DMS153 (cell line): ENCODE results near the gene C11orf71.

Experiments
- DNase-seq: peaks from one replicate; lab custom pipeline; 2025; lab: John Stamatoyannopoulos, UW

Gene C11orf71

GRCh38 chr11:114399490-114400215 lies 658 bp downstream of the C11orf71 start:
- peak; percentile 61 for DNase-seq

GRCh38 chr11:114398303-114398920 lies 1.9 kb downstream of the C11orf71 start:
- no peak for DNase-seq

- no peak for DNase-seq
These were observed 2.8 kb downstream of the C11orf71 start for GRCh38 chr11:114397349-114397982.

- DNase-seq, result no peak
These were observed 3.4 kb downstream of the C11orf71 start for GRCh38 chr11:114396916-114397315.

- no peak for DNase-seq
These were observed 4.6 kb downstream of the C11orf71 start for GRCh38 chr11:114395736-114396135.

- DNase-seq, result no peak
These were observed 7.3 kb downstream of the C11orf71 start for GRCh38 chr11:114392735-114393667.

GRCh38 chr11:114386545-114386944 lies 13.8 kb downstream of the C11orf71 start:
- no peak for DNase-seq

GRCh38 chr11:114386131-114386530 lies 14.2 kb downstream of the C11orf71 start:
- no peak for DNase-seq

GRCh38 chr11:114384487-114384886 lies 15.8 kb downstream of the C11orf71 start:
- DNase-seq, result no peak

- no peak for DNase-seq
These were observed 17.8 kb downstream of the C11orf71 start for GRCh38 chr11:114382509-114382908.

- DNase-seq, result no peak
These were observed 20.8 kb downstream of the C11orf71 start for GRCh38 chr11:114379394-114380069.

- DNase-seq, result no peak
These were observed 22.6 kb downstream of the C11orf71 start for GRCh38 chr11:114377612-114378267.

GRCh38 chr11:114375052-114375451 lies 25.3 kb downstream of the C11orf71 start:
- no peak for DNase-seq

- no peak for DNase-seq
These were observed 31.2 kb downstream of the C11orf71 start for GRCh38 chr11:114368918-114369680.

- no peak for DNase-seq
These were observed 32.9 kb downstream of the C11orf71 start for GRCh38 chr11:114367244-114367957.

GRCh38 chr11:114366331-114367243 lies 33.7 kb downstream of the C11orf71 start:
- no peak for DNase-seq

GRCh38 chr11:114362958-114363357 lies 37.4 kb downstream of the C11orf71 start:
- DNase-seq, result no peak

GRCh38 chr11:114362326-114362725 lies 38.0 kb downstream of the C11orf71 start:
- DNase-seq, result no peak
